ENCODE data around the gene ATP9A. TPM values are rescaled to one million over a fixed set of nuclear protein-coding genes. Genes with fewer than 3 reads are reported as not detected.

Gene ATP9A
- total RNA-seq, 2 donors from 2014 or later = 16.8 to 24.6 TPM

DNA sequence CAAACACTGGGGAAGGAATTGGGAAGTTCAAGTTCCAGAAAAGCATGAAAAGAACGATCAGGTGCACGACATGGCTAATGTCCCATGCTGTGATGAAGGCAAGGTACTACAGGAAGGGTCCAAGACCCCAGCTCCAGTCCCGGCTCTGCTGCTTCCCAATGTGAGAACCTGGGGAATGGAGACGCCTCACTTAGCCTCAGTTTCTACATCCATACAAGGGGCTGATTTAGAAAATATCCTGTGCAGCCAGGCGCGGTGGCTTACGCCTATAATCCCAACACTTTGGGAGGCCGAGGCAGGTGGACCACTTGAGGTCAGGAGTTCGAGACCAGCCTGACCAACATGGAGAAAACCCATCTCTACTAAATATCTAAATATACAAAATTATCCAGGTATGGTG lies 144.9 kb downstream of the ATP9A start:
- no peak overlapping the region for H3K4me3 ChIP-seq
- ATAC-seq (no peak), DNase-seq (no peak)
- no peak overlapping the region for H3K27ac ChIP-seq
- 92 to 93% methylated on average over 6 to 9 of the region's 9 CpGs for WGBS, 2 donors
- H3K27me3 ChIP-seq = no peaks in the 10 kb centered on the region
- intact Hi-C loops (cut with DNase I) = no loop called here
- TF ChIP-seq CTCF (IDR thresholded peaks at IDR 0.05) = no peak
- TF ChIP-seq POLR2A (IDR thresholded peaks at IDR 0.05) = no peak
- no peaks in the 10 kb centered on the region for H3K4me1 ChIP-seq
- no peaks in the 10 kb centered on the region for H3K9me3 ChIP-seq
- peaks cover 0 to 3% of the 10 kb centered on the region in 2 donors for H3K36me3 ChIP-seq (replicated peaks in 1 of 2; ENCODE audit: insufficient read depth in 1 of 2, low read depth in 2 of 2)

- TF ChIP-seq CTCF (IDR thresholded peaks at IDR 0.05) (no peak), POLR2A (IDR thresholded peaks at IDR 0.05) (no peak)
- H3K27me3 ChIP-seq = no peaks in the 10 kb centered on the region
- no peaks in the 10 kb centered on the region for H3K9me3 ChIP-seq
- no peaks in the 10 kb centered on the region for H3K4me1 ChIP-seq
- intact Hi-C loops (cut with DNase I) = no loop called here
- 84 to 88% methylated on average over 11 to 19 of the region's 19 CpGs for WGBS, 2 donors
- ATAC-seq (no peak), DNase-seq (no peak)
- H3K4me3 ChIP-seq = no peak overlapping the region
- no peak overlapping the region for H3K27ac ChIP-seq
- peaks cover 0 to 6% of the 10 kb centered on the region in 2 donors for H3K36me3 ChIP-seq (replicated peaks in 1 of 2; ENCODE audit: insufficient read depth in 1 of 2, low read depth in 2 of 2)
Measured at GRCh38 chr20:51622004-51622874, 146.0 kb downstream of the ATP9A start.

DNA sequence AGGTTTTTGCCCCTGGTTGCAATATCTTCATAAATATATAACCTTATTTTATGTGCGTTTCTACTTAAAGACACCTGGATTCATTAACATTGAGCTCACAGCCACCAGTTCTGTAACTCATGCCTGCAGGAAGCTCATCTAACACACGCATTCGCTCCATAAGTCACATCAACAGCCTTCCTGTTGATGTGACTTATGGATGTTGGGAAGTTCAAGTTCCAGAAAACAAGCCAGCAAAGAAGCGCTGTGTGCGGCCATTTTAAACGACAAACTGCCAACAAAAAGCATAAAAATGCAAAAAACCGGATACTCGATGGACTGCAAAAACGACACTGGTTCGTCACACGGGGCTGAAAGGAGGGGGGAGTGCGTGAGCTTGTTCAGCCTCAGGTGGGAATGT lies 147.8 kb downstream of the ATP9A start:
- DNase-seq (no peak), ATAC-seq (no peak)
- WGBS, 2 donors = 95 to 96% methylated on average over 12 of the region's 12 CpGs
- no peak overlapping the region for H3K27ac ChIP-seq
- no peak overlapping the region for H3K4me3 ChIP-seq
- H3K36me3 ChIP-seq (replicated peaks in 1 of 2; ENCODE audit: insufficient read depth in 1 of 2, low read depth in 2 of 2) = peaks cover 0 to 6% of the 10 kb centered on the region in 2 donors
- no peak for TF ChIP-seq POLR2A (IDR thresholded peaks at IDR 0.05)
- TF ChIP-seq CTCF (IDR thresholded peaks at IDR 0.05) = no peak
- H3K9me3 ChIP-seq = no peaks in the 10 kb centered on the region
- no peaks in the 10 kb centered on the region for H3K4me1 ChIP-seq
- no peaks in the 10 kb centered on the region for H3K27me3 ChIP-seq
- intact Hi-C loops (cut with DNase I) = no loop called here

GRCh38 chr20:51616060-51616459 lies 152.1 kb downstream of the ATP9A start:
- Histone ChIP-seq H3K27ac (no peak overlapping the region), H3K36me3 (replicated peaks in 1 of 2; ENCODE audit: insufficient read depth in 1 of 2, low read depth in 2 of 2) (peaks cover 0 to 12% of the 10 kb centered on the region in 2 donors), H3K4me1 (no peaks in the 10 kb centered on the region), H3K9me3 (no peaks in the 10 kb centered on the region), H3K27me3 (no peaks in the 10 kb centered on the region), H3K4me3 (no peak overlapping the region)
- intact Hi-C loops (cut with DNase I) = no loop called here
- no peak for DNase-seq
- TF ChIP-seq POLR2A (IDR thresholded peaks at IDR 0.05) (no peak), CTCF (IDR thresholded peaks at IDR 0.05) (no peak)
- ATAC-seq = no peak
- 94 to 95% methylated on average over 3 of the region's 3 CpGs for WGBS, 2 donors

DNA sequence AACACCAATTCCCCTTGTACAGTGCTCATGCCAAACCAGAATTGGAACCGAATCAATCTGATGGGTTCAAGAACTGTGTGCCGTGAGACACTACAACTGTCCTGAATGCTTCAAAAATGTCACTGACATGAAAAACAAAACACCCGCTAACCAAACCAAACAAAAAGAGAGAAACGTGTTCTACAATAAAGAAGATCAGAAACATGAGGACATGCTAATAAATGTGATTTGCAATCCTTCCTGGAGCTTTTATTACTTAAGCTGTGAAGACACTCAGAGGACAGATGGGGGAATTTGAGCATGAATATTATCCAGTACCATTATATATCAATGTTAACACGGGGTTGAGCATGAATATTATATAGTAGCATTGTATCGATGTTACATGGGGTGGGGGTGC lies 153.5 kb downstream of the ATP9A start:
- H3K4me1 ChIP-seq = no peaks in the 10 kb centered on the region
- peaks cover 0 to 18% of the 10 kb centered on the region in 2 donors for H3K36me3 ChIP-seq (replicated peaks in 1 of 2; ENCODE audit: insufficient read depth in 1 of 2, low read depth in 2 of 2)
- no peak for ATAC-seq
- DNase-seq = no peak
- TF ChIP-seq POLR2A (IDR thresholded peaks at IDR 0.05) (no peak), CTCF (IDR thresholded peaks at IDR 0.05) (no peak)
- no peak overlapping the region for H3K27ac ChIP-seq
- 77 to 80% methylated on average over 6 of the region's 6 CpGs for WGBS, 2 donors
- H3K9me3 ChIP-seq = no peaks in the 10 kb centered on the region
- H3K4me3 ChIP-seq = no peak overlapping the region
- intact Hi-C loops (cut with DNase I) = no loop called here
- no peaks in the 10 kb centered on the region for H3K27me3 ChIP-seq

Measured in body of pancreas (tissue), 4 donors.